Thyroid gland (tissue), 4 donors: Measurements from ENCODE around the gene TPD52L1. TPM values are rescaled to one million over a fixed set of nuclear protein-coding genes. Genes with fewer than 3 reads are reported as not detected.

Source experiments
- DNase-seq, 2 donors: peaks; one replicate each; pipeline ENCODE4 v3.0.0-alpha.2; 2019
- H3K27ac ChIP-seq, 3 donors: fragments of 200-600 bp; sonication (generic); 1 replicate in 2 of 3; 2 replicates in 1 of 3; pipeline ENCODE4 v1.5.1; 2016 to 2019; ENCODE audit warnings: mild to moderate bottlenecking in 1 of 3, moderate library complexity in 1 of 3
- H3K27me3 ChIP-seq: fragments of 200-600 bp; sonication (generic); one replicate; pipeline ENCODE4 v1.5.1; 2019
- H3K36me3 ChIP-seq, 2 donors: fragments of 200-600 bp; sonication (generic); one replicate each; pipeline ENCODE4 v1.5.1; 2016 to 2019
- H3K4me1 ChIP-seq, 2 donors: fragments of 200-600 bp; sonication (generic); one replicate each; pipeline ENCODE4 v1.5.1; 2017 to 2019
- H3K4me3 ChIP-seq, 3 donors: fragments of 200-600 bp; sonication (generic); replicated peaks in 1 of 3; 1 replicate in 2 of 3; 2 replicates in 1 of 3; pipeline ENCODE4 v1.5.1; 2016; ENCODE audit warnings: mild to moderate bottlenecking in 1 of 3
- H3K9me3 ChIP-seq: fragments of 200-600 bp; sonication (generic); one replicate; pipeline ENCODE4 v1.5.1; 2017
- POLR2A ChIP-seq, 2 donors: fragments of 450-650 bp; IDR thresholded peaks; one replicate each; pipeline ENCODE4 v1.6.1; 2017; ENCODE audit warnings: antibody characterized with exemption in 2 of 2, mild to moderate bottlenecking in 2 of 2, moderate library complexity in 1 of 2
- WGBS, 2 donors: methylation state at CpG; one replicate each; pipeline ENCODE4 v1.1.5; 2017; 5-methylcytosine and 5-hydroxymethylcytosine counted together
- intact Hi-C: fragments of 100-400 bp; cut with DNase I; formaldehyde crosslinking; loops from one replicate; pipeline ENCODE4 v1.15.1; 2023
- total RNA-seq, 4 donors: library from RNA; depleted of rRNA; stranded (reverse); fragments of >200 nt; gene quantifications; one replicate each; pipeline ENCODE4 v1.2.3, GENCODE V29; 2016
- TF ChIP-seq, protein P1 (sequence below), 6 experiments: fragments of 200-600 bp in 3 of 6; fragments of 450-650 bp in 3 of 6; sonication (generic) in 3 of 6; IDR thresholded peaks; one replicate each; pipeline ENCODE4 v1.5.1; 2016 to 2019; ENCODE audit warnings: antibody characterized with exemption in 6 of 6, mild to moderate bottlenecking in 2 of 6, inconsistent platforms in 1 of 6, moderate library complexity in 1 of 6

Gene TPD52L1
- total RNA-seq, 4 donors from 2014 or later, result 182 to 392 (median 293) TPM

DNA sequence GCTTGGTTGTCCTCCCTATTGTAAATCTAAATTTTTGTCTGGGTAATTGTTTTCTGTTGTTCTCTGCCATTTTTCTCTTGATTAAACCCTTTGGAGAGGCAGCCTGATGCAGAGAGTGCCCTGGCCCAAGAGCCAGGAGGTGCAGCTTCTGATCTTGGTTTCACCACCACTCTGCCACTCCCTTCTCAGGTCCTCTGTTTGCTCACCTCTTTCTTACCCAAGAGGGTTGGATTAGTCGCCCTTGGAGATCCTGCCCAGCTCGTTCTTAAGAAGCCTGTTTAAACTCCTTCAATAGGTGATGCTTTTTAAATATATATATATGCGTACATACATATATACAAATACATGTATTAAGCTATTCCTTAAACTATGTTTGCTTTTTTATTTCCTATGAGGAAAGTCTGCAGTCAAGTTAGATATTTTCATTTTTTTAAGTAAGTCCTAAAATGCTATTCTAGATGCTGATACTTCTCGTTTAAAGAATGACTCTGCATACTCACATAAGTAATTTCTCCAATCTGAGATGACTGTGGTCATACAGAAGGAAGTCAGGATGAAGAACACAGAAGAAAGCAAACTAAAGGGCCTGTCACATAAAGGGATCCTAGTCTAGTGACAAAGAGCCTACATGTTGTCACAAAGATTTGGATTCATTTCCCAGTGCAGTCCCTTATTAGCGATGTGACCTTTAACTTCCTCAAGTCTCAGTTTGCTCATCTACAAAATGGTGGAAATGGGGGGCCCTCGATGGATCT, 19.9 kb downstream of the TPD52L1 start:
- H3K9me3 ChIP-seq, result no peaks in the 10 kb centered on the region
- intact Hi-C loops, result no loop called here
- DNase-seq, result no peak
- 89 to 91% methylated on average over 6 of the region's 6 CpGs for WGBS, 2 donors
- H3K36me3 ChIP-seq, result no peaks in the 10 kb centered on the region
- no peaks in the 10 kb centered on the region for H3K27me3 ChIP-seq
- H3K27ac ChIP-seq, result no peak overlapping the region
- peaks cover 4 to 5% of the 10 kb centered on the region in 2 donors for H3K4me1 ChIP-seq
- no peak for TF ChIP-seq POLR2A (IDR thresholded peaks at IDR 0.05)
- no peak overlapping the region for H3K4me3 ChIP-seq

DNA sequence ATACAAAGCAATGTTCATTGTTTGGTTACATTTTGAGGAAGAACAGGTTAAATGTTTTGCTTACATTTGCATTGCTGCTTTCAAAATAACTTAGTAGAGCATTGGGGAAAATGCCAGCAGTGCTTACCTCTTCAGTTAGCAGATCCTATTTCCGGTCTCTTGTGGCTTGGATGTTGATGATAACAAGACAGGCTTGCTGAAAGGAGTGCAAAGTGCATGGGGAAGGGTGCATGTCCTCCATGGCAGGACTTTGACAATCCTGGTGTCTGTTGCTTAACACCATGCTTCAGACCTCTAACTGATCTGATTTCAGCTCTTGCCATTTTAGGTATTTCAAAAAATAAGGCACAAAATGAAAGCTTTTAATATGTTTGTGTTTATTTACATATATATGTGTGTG, 21.1 kb downstream of the TPD52L1 start:
- no peak overlapping the region for H3K27ac ChIP-seq
- no peaks in the 10 kb centered on the region for H3K36me3 ChIP-seq
- no peaks in the 10 kb centered on the region for H3K9me3 ChIP-seq
- H3K27me3 ChIP-seq, result no peaks in the 10 kb centered on the region
- no peak overlapping the region for H3K4me3 ChIP-seq
- H3K4me1 ChIP-seq, result peaks cover 11 to 15% of the 10 kb centered on the region in 2 donors
- WGBS, 2 donors, result 3 to 33% methylated on average over 1 of the region's 1 CpG
- no peak for TF ChIP-seq POLR2A (IDR thresholded peaks at IDR 0.05)
- TF ChIP-seq, protein P1, sequence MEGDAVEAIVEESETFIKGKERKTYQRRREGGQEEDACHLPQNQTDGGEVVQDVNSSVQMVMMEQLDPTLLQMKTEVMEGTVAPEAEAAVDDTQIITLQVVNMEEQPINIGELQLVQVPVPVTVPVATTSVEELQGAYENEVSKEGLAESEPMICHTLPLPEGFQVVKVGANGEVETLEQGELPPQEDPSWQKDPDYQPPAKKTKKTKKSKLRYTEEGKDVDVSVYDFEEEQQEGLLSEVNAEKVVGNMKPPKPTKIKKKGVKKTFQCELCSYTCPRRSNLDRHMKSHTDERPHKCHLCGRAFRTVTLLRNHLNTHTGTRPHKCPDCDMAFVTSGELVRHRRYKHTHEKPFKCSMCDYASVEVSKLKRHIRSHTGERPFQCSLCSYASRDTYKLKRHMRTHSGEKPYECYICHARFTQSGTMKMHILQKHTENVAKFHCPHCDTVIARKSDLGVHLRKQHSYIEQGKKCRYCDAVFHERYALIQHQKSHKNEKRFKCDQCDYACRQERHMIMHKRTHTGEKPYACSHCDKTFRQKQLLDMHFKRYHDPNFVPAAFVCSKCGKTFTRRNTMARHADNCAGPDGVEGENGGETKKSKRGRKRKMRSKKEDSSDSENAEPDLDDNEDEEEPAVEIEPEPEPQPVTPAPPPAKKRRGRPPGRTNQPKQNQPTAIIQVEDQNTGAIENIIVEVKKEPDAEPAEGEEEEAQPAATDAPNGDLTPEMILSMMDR (IDR thresholded peaks at IDR 0.05), result no peak
- DNase-seq, result no peak
- intact Hi-C loops, result no loop called here

DNA sequence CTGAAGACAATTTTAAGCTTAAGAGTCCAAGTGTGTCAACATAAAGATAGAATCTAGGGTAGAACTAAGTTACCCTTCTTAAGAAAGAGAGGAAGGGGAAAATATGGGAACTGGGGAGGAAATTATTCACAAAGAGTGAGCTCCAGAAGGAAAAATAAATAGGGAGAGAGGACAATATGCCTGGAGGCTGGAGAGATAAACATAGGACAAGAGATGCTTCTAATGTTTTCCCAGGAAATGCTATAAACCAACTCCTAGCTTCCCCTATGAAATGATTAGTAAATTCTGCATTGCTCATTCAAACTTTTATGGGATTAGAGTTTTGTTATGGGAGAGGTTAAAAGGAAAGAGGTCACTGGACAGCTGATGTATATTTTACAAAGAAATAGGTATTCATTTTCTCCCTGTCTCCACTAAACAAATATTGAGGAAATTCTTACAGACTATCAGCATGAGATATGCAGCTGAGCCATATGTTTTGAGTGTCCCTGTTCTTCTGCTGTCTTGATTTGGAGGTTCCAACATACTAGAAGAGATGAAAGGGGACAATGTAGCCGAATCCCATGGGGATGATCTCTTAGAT, 22.0 kb downstream of the TPD52L1 start:
- no peaks in the 10 kb centered on the region for H3K27me3 ChIP-seq
- intact Hi-C loops, result no loop called here
- H3K4me3 ChIP-seq, result no peak overlapping the region
- no peaks in the 10 kb centered on the region for H3K9me3 ChIP-seq
- no peak for TF ChIP-seq POLR2A (IDR thresholded peaks at IDR 0.05)
- DNase-seq, result no peak
- 83 to 86% methylated on average over 1 of the region's 1 CpG for WGBS, 2 donors
- no peaks in the 10 kb centered on the region for H3K36me3 ChIP-seq
- no peak overlapping the region for H3K27ac ChIP-seq
- H3K4me1 ChIP-seq, result peaks cover 11 to 19% of the 10 kb centered on the region in 2 donors

DNA sequence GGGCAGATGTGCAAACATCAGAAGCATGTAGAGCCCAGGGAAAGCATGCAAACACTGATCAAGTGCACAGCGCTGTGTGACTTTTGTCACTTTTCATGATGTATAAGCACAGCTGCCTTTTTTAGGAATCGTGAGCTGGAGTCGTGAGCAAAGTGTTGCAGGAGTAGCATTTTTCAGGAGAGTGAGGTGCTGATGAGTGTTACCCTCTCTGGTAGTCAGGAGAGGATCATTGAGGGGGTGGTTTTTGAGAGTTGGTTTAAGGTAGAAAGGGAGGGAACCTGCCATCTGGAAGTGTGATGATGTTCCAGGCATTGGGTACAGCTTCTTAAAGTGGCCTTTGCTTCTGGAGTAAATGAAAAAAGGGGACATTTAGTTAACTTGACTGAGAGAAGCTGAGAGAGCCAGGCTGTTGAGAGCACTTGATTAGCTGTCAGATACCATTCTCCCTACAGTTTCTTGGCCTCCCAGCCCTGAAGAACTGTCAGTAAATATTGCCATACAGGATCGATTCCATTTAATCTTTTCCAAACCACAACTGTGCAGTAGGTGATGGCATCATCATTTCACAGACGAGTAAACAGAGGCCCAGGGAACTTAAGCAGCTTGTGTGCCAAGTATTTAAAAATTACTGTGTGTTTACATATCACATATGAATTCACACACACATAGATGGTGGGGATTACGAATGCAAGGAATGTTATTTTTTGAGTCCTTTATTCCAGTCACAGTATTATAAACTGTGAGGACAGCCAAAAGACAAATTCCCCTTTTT, 28.9 kb downstream of the TPD52L1 start:
- no peak overlapping the region for H3K4me3 ChIP-seq
- no peaks in the 10 kb centered on the region for H3K27me3 ChIP-seq
- intact Hi-C loops, result no loop called here
- peaks cover 6 to 25% of the 10 kb centered on the region in 2 donors for H3K4me1 ChIP-seq
- DNase-seq, result no peak
- H3K27ac ChIP-seq, result peak overlapping the region in 1 of 3 donors; percentile 42
- no peaks in the 10 kb centered on the region for H3K9me3 ChIP-seq
- WGBS, 2 donors, result 68 to 79% methylated on average over 6 of the region's 6 CpGs
- no peaks in the 10 kb centered on the region for H3K36me3 ChIP-seq
- no peak for TF ChIP-seq POLR2A (IDR thresholded peaks at IDR 0.05)
- TF ChIP-seq, protein P1 (IDR thresholded peaks at IDR 0.05), result no peak

DNA sequence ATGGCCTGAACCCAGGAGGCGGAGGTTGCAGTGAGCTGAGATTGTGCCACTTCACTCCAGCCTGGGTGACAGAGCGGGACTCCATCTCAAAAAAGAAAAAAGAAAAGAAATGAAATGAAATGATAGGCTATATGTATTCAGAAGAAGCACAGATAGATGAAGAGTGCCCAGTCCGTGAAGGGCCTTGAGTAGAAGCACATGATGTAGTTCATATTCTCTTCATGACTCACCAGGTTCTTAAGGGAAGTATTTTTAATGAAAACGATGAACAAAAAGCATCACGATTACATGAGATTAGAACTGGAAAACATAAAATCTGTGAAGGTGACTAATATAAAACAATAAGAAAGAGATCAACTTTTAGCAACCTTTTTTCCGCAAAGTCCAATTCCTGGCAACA, 29.8 kb downstream of the TPD52L1 start:
- TF ChIP-seq POLR2A (IDR thresholded peaks at IDR 0.05), result no peak
- TF ChIP-seq, protein P1 (IDR thresholded peaks at IDR 0.05), result no peak
- Histone ChIP-seq H3K4me3 (no peak overlapping the region), H3K27me3 (no peaks in the 10 kb centered on the region), H3K36me3 (no peaks in the 10 kb centered on the region), H3K9me3 (no peaks in the 10 kb centered on the region), H3K27ac (no peak overlapping the region), H3K4me1 (peaks cover 10 to 28% of the 10 kb centered on the region in 2 donors)
- 93 to 95% methylated on average over 6 of the region's 6 CpGs for WGBS, 2 donors
- DNase-seq, result no peak
- intact Hi-C loops, result no loop called here
